Kidney (tissue), 14 donors: ENCODE measurements around the gene CCL13. TPM values are rescaled to one million over a fixed set of nuclear protein-coding genes. Genes with fewer than 3 reads are reported as not detected.

Source experiments
- DNase-seq, 5 donors: peaks; one replicate each; pipeline ENCODE4 v3.0.0-alpha.2; 2013 to 2020
- FAIRE-seq: peaks from 2 replicates; lab custom pipeline; 2012; peaks lifted over from hg19 to GRCh38; lab: Jason Lieb, UNC
- H3K27ac ChIP-seq, 2 donors: one replicate each; pipeline ENCODE4 v1.7.0; 2013; ENCODE audit warnings: low read depth in 2 of 2, low read length in 2 of 2, inconsistent platforms in 1 of 2
- H3K27me3 ChIP-seq: one replicate; pipeline ENCODE4 v1.7.1; 2013; ENCODE audit warnings: low read length, inconsistent platforms; ENCODE audit not compliant: control insufficient read depth, insufficient read depth
- H3K36me3 ChIP-seq, 3 donors: one replicate each; pipeline versions ENCODE4 v1.7.0 to v1.7.1; 2013; ENCODE audit warnings: low read length in 3 of 3, control low read depth in 1 of 3, inconsistent platforms in 1 of 3; ENCODE audit not compliant: insufficient read depth in 3 of 3, control insufficient read depth in 2 of 3
- H3K4me1 ChIP-seq, 3 donors: one replicate each; pipeline versions ENCODE4 v1.7.0 to v1.7.1; 2013; ENCODE audit warnings: low read length in 3 of 3, inconsistent platforms in 1 of 3, low read depth in 1 of 3; ENCODE audit not compliant: control insufficient read depth in 2 of 3, insufficient read depth in 2 of 3
- H3K4me3 ChIP-seq, 3 donors: one replicate each; pipeline versions ENCODE4 v1.7.0 to v1.8.1; 2013; ENCODE audit warnings: low read length in 3 of 3, control low read depth in 1 of 3, inconsistent platforms in 1 of 3
- H3K9ac ChIP-seq, 3 donors: one replicate each; pipeline versions ENCODE4 v1.7.0 to v1.7.1; 2013; ENCODE audit warnings: low read length in 3 of 3, control low read depth in 1 of 3, inconsistent platforms in 1 of 3
- H3K9me3 ChIP-seq, 3 donors: one replicate each; pipeline versions ENCODE4 v1.7.0 to v1.7.1; 2013; ENCODE audit warnings: low read length in 3 of 3, control low read depth in 1 of 3, inconsistent platforms in 1 of 3; ENCODE audit not compliant: control insufficient read depth in 2 of 3, insufficient read depth in 1 of 3
- intact Hi-C: fragments of 100-400 bp; cut with DNase I; formaldehyde crosslinking; loops from one replicate; pipeline ENCODE4 v1.11.1; 2022
- polyA plus RNA-seq: library from polyadenylated mRNA; stranded (reverse); fragments of 350-450 nt; fragmentation: Illumina TruSeq; extraction: RNeasy Lipid Tissue Mini Kit (QIAGEN cat#74804); gene quantifications from one replicate; pipeline ENCODE4 v1.2.3, GENCODE V29; 2014; ENCODE audit warnings: low read depth, low replicate concordance; ENCODE audit not compliant: insufficient read depth
- total RNA-seq: library from RNA; stranded (reverse); fragmentation: NEBNext Ultra II Directional; extraction: Animal tissue kit (Norgen Biotek cat#: 25700); gene quantifications from one replicate; pipeline ENCODE4 v1.2.1, GENCODE V29; 2021
- TF ChIP-seq, protein P1 (sequence below): IDR thresholded peaks from 3 replicates; pipeline ENCODE4 v1.5.1; 2012; ENCODE audit warnings: mild to moderate bottlenecking, moderate library complexity, borderline replicate concordance; ENCODE audit not compliant: insufficient read depth; ENCODE audit errors: extremely low read depth
- donor health status: control.
- donor health status: control.
- donor health status: control.
- donor health status: control.
- donor health status: control.
- donor health status: DM: yes; HTN: yes; CAD: no.
- donor health status: Normal renal cell carcinoma (clear cell type).

CCL13 gene
- total and polyA plus RNA-seq, 2 donors from 2014 or later = 1.1 TPM; not detected in 1

DNA sequence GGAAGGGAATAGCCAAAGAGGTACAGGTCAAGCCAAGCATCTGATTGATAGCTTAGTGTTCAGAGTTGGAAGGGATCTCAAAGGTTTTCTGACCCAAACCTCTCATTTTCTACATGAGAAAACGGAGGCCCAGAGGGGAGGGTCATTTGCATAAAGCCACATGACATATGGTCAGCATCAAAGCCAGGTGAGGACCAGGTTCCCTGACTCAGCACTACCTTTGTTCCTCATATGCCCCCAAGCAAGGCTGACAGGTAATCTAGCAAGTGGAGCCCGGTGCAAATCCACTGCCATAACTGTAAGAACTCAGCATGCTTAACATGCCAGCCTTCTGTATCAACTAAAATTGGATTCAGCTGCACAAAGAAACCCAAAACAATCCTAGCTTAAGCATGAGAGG, 35.0 kb downstream of the CCL13 start:
- Histone ChIP-seq H3K4me1 (no peaks in the 10 kb centered on the region), H3K27ac (no peak overlapping the region), H3K27me3 (no peaks in the 10 kb centered on the region), H3K4me3 (no peak overlapping the region), H3K9me3 (no peaks in the 10 kb centered on the region), H3K36me3 (no peaks in the 10 kb centered on the region), H3K9ac (no peak overlapping the region)
- intact Hi-C loops = no loop called here
- FAIRE-seq (no peak), DNase-seq (no peak)
- TF ChIP-seq, protein P1, sequence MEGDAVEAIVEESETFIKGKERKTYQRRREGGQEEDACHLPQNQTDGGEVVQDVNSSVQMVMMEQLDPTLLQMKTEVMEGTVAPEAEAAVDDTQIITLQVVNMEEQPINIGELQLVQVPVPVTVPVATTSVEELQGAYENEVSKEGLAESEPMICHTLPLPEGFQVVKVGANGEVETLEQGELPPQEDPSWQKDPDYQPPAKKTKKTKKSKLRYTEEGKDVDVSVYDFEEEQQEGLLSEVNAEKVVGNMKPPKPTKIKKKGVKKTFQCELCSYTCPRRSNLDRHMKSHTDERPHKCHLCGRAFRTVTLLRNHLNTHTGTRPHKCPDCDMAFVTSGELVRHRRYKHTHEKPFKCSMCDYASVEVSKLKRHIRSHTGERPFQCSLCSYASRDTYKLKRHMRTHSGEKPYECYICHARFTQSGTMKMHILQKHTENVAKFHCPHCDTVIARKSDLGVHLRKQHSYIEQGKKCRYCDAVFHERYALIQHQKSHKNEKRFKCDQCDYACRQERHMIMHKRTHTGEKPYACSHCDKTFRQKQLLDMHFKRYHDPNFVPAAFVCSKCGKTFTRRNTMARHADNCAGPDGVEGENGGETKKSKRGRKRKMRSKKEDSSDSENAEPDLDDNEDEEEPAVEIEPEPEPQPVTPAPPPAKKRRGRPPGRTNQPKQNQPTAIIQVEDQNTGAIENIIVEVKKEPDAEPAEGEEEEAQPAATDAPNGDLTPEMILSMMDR = no peak

DNA sequence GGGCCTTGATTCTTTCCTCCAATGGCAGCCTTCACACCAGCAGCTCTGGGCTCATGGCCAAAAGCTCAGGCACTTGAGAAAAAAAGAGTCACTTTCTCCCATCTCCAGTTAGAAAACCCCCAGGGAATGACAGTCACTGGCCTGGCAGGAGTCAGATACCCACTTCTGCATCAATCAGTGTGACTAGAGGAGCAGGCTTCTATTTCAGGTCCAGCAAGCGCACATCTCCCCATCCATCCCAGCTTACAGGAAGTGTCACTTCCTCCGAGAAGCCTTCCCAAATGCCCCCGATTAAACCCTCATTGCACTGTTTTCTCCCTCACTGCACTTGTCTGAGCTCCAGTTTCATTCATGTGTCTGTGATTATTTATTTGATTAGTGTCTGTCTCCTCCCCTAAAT, 37.1 kb downstream of the CCL13 start:
- H3K27me3 ChIP-seq = no peaks in the 10 kb centered on the region
- intact Hi-C loops = no loop called here
- no peak overlapping the region for H3K4me3 ChIP-seq
- no peaks in the 10 kb centered on the region for H3K4me1 ChIP-seq
- H3K36me3 ChIP-seq = no peaks in the 10 kb centered on the region
- TF ChIP-seq, protein P1 = no peak
- H3K27ac ChIP-seq = no peak overlapping the region
- H3K9ac ChIP-seq = no peak overlapping the region
- H3K9me3 ChIP-seq = no peaks in the 10 kb centered on the region
- DNase-seq (no peak), FAIRE-seq (no peak)

DNA sequence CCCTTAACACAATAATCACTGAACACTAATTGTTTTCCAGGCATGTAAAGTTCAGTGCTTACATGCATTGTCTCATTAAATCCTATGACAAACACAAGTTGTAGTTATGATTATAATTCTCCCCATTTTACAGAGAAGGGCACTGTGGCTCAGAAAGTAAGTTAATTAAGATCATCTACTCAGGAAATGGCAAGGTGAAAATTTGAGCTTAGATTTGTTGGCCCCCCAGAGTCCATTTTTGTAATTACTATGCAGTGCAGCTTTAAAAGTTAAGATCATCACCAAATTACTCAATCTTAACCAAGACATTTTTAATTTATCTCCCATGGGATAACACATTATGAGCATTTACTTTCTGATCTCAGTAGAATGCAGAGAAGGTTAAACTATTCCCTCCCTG, 41.0 kb downstream of the CCL13 start:
- DNase-seq (no peak), FAIRE-seq (no peak)
- H3K27me3 ChIP-seq = no peaks in the 10 kb centered on the region
- no peaks in the 10 kb centered on the region for H3K9me3 ChIP-seq
- no peak overlapping the region for H3K9ac ChIP-seq
- H3K4me3 ChIP-seq = no peak overlapping the region
- H3K4me1 ChIP-seq = no peaks in the 10 kb centered on the region
- TF ChIP-seq, protein P1 = no peak
- no peaks in the 10 kb centered on the region for H3K36me3 ChIP-seq
- H3K27ac ChIP-seq = no peak overlapping the region
- intact Hi-C loops = no loop called here

DNA sequence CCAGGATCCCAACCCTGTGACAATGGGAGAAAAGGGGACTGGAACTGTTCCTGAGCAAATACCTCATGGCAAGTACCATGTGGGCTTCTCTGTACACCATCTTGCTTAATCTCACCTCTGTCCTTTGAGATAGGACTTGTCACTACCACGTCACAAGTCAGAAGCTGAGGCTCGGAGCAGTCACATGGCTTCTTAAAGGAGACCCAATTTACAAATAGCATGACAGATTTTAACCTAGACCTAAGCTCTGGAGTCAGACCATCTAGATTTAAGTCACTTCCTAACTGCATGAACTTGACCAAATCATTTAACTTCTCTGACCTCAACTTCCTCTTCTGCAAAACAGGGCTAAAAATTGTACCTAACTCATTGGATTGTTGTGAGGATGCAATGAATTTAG, 42.7 kb downstream of the CCL13 start:
- intact Hi-C loops = no loop called here
- no peaks in the 10 kb centered on the region for H3K36me3 ChIP-seq
- no peak overlapping the region for H3K4me3 ChIP-seq
- TF ChIP-seq, protein P1 = no peak
- FAIRE-seq (no peak), DNase-seq (no peak)
- H3K4me1 ChIP-seq = no peaks in the 10 kb centered on the region
- H3K9ac ChIP-seq = no peak overlapping the region
- H3K9me3 ChIP-seq = no peaks in the 10 kb centered on the region
- H3K27ac ChIP-seq = no peak overlapping the region
- H3K27me3 ChIP-seq = no peaks in the 10 kb centered on the region
